Lower lobe of right lung (tissue), 2 donors: Measurements from ENCODE around the gene YPEL5. TPM values are rescaled to one million over a fixed set of nuclear protein-coding genes. Genes with fewer than 3 reads are reported as not detected.

Experiments
- ATAC-seq, 2 donors: fragments of 200-7000 bp; cut with Tn5 transposase; one replicate each; pipeline ENCODE4 v1.9.1; 2020 to 2022; ENCODE audit warnings: mild to moderate bottlenecking in 2 of 2, moderate library complexity in 2 of 2
- DNase-seq: peaks from one replicate; pipeline ENCODE4 v3.0.0-alpha.2; 2020
- H3K27ac ChIP-seq: fragments of 200-600 bp; one replicate; pipeline ENCODE4 v1.8.0; 2022
- H3K27me3 ChIP-seq: fragments of 200-600 bp; one replicate; pipeline ENCODE4 v1.8.0; 2022; ENCODE audit warnings: low read depth
- H3K36me3 ChIP-seq: fragments of 200-600 bp; one replicate; pipeline ENCODE4 v1.8.0; 2022; ENCODE audit warnings: mild to moderate bottlenecking
- H3K4me1 ChIP-seq: fragments of 200-600 bp; one replicate; pipeline ENCODE4 v1.8.0; 2022
- H3K4me3 ChIP-seq: fragments of 200-600 bp; one replicate; pipeline ENCODE4 v1.8.0; 2022; ENCODE audit warnings: mild to moderate bottlenecking
- H3K9me3 ChIP-seq: fragments of 200-600 bp; one replicate; pipeline ENCODE4 v1.8.0; 2022
- intact Hi-C: fragments of 100-400 bp; cut with DNase I; formaldehyde crosslinking; loops from one replicate; pipeline ENCODE4 v1.11.0; 2022
- total RNA-seq: library from RNA; stranded (reverse); fragmentation: NEBNext Ultra II Directional; extraction: Animal tissue kit (Norgen Biotek cat#: 25700); gene quantifications from one replicate; pipeline ENCODE4 v1.2.1, GENCODE V29; 2021
- TF ChIP-seq, protein P1 (sequence below): fragments of 200-600 bp; IDR thresholded peaks from one replicate; pipeline ENCODE4 v1.8.0; 2022; ENCODE audit warnings: antibody characterized with exemption, mild to moderate bottlenecking
- donor health status: DM: no; HTN: yes; CAD: no; lungs with severe emphysema.

Gene YPEL5
- total RNA-seq, 1 donor from 2014 or later: 98.0 TPM

DNA sequence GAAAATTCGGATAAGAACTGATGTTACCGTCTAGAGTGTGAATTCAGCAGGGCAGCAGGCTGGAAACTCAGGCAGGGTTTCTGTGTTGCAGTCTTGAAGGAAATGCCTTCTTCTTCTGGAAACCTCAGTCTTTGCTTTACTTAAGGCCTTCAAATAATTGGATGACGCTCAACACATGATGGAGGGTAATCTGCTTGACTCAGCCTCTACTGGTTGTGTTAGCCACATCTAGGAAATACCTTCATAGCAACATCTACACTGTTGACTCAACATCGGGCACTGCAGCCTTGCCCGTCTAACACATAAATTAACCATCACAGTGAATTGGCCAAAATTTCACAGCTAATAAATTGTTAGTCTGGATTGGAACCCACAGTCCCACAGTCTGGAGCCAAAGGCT lies 37.2 kb downstream of the YPEL5 start:
- Histone ChIP-seq H3K9me3 (no peaks in the 10 kb centered on the region), H3K4me3 (no peak overlapping the region), H3K4me1 (peaks cover 3% of the 10 kb centered on the region), H3K27me3 (no peaks in the 10 kb centered on the region), H3K36me3 (no peaks in the 10 kb centered on the region), H3K27ac (no peak overlapping the region)
- intact Hi-C loops: no loop called here
- ATAC-seq: no peak
- DNase-seq: no peak
- TF ChIP-seq, protein P1, sequence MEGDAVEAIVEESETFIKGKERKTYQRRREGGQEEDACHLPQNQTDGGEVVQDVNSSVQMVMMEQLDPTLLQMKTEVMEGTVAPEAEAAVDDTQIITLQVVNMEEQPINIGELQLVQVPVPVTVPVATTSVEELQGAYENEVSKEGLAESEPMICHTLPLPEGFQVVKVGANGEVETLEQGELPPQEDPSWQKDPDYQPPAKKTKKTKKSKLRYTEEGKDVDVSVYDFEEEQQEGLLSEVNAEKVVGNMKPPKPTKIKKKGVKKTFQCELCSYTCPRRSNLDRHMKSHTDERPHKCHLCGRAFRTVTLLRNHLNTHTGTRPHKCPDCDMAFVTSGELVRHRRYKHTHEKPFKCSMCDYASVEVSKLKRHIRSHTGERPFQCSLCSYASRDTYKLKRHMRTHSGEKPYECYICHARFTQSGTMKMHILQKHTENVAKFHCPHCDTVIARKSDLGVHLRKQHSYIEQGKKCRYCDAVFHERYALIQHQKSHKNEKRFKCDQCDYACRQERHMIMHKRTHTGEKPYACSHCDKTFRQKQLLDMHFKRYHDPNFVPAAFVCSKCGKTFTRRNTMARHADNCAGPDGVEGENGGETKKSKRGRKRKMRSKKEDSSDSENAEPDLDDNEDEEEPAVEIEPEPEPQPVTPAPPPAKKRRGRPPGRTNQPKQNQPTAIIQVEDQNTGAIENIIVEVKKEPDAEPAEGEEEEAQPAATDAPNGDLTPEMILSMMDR: no peak

DNA sequence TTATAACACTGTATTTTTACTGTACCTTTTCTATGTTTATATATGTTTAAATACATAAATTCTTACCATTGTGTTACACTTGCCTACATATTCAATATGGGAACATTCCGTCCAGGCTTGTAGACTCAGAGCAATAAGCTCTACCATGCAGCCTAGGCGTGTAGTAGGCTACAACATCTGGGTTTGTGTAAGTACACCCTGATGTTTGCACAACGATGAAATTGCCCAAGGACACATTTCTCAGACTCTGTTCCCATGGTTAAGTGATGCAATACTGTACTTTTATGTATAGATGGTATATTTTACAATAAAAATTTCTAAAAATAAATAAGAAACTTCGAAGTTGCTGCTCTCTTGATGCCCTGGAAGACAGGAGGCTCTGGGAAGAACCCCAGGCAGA lies 38.4 kb downstream of the YPEL5 start:
- Histone ChIP-seq H3K27ac (no peak overlapping the region), H3K4me1 (no peaks in the 10 kb centered on the region), H3K27me3 (no peaks in the 10 kb centered on the region), H3K9me3 (no peaks in the 10 kb centered on the region), H3K4me3 (no peak overlapping the region), H3K36me3 (no peaks in the 10 kb centered on the region)
- intact Hi-C loops: no loop called here
- DNase-seq (no peak), ATAC-seq (peak in 1 of 2 donors; percentile 42)
- TF ChIP-seq, protein P1: no peak

DNA sequence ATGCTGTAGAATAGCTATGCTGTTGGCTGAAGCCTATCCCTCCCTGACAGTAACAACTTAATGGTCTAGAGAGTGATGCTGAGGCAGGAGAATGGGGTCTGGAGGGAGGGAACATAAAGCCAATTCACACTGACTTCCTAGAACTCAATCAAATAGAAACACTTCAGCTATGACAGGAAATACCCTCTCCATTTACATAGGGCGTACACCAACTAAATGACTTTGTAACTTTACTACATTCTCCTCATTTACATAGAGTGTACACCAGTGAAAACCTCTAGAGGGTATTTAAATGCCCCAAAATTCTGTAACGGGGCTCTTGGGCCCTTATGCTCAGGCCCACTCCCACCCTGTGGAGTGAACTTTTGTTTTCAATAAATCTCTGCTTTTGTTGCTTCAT lies 41.5 kb downstream of the YPEL5 start:
- no peaks in the 10 kb centered on the region for H3K4me1 ChIP-seq
- intact Hi-C loops: no loop called here

DNA sequence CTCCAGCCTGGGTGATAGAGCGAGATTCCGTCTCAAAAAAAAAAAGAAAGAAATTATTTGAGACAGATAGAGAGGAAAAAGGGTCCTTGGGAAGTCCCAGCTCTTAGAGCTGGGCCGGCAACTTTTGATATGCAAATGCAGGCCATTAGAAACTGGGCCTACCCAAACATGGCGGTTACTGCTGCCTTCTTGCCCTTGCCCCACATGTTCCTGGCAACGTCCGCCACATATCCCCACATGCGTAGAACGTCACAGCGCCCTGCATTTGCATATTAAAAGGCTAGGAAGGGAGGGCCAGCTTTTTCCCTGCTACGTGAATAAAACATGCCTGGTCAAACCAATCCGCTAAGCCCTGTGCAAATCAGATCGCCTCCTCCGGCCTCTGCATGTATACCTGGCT lies 43.8 kb downstream of the YPEL5 start:
- no peaks in the 10 kb centered on the region for H3K9me3 ChIP-seq
- no peaks in the 10 kb centered on the region for H3K27me3 ChIP-seq
- ATAC-seq (no peak), DNase-seq (no peak)
- no peaks in the 10 kb centered on the region for H3K4me1 ChIP-seq
- no peaks in the 10 kb centered on the region for H3K36me3 ChIP-seq
- no peak overlapping the region for H3K4me3 ChIP-seq
- intact Hi-C loops: no loop called here
- TF ChIP-seq, protein P1: no peak
- no peak overlapping the region for H3K27ac ChIP-seq

More for the DNA sequence above, 41.5 kb downstream of the YPEL5 start:
- DNase-seq (no peak), ATAC-seq (no peak)
- H3K27ac ChIP-seq: no peak overlapping the region
- no peaks in the 10 kb centered on the region for H3K36me3 ChIP-seq
- no peak overlapping the region for H3K4me3 ChIP-seq
- TF ChIP-seq, protein P1: no peak
- no peaks in the 10 kb centered on the region for H3K27me3 ChIP-seq
- H3K9me3 ChIP-seq: no peaks in the 10 kb centered on the region

DNA sequence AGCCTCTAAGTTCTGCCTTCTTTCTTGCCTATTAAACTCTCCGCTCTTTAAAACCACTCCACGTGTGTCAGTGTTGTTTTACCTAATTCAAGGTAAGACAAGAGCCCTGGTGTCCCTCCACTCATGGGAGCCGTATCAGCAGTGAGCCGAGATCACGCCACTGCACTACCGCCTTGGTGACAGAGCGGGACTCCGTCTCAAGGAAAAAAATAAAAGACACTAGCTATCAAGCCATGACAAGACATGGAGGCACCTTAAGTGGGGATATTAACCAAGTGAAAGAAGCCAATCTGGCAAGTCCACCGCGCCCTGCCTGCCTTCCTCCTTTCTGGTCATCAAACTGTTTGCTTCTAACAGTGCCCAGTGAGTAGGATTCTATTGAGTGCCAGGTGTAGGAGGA lies 44.3 kb downstream of the YPEL5 start:
- DNase-seq: no peak
- H3K36me3 ChIP-seq: no peaks in the 10 kb centered on the region
- H3K9me3 ChIP-seq: no peaks in the 10 kb centered on the region
- ATAC-seq: no peak
- no peaks in the 10 kb centered on the region for H3K4me1 ChIP-seq
- intact Hi-C loops: no loop called here
- no peak overlapping the region for H3K4me3 ChIP-seq
- TF ChIP-seq, protein P1: no peak
- no peak overlapping the region for H3K27ac ChIP-seq
- no peaks in the 10 kb centered on the region for H3K27me3 ChIP-seq

DNA sequence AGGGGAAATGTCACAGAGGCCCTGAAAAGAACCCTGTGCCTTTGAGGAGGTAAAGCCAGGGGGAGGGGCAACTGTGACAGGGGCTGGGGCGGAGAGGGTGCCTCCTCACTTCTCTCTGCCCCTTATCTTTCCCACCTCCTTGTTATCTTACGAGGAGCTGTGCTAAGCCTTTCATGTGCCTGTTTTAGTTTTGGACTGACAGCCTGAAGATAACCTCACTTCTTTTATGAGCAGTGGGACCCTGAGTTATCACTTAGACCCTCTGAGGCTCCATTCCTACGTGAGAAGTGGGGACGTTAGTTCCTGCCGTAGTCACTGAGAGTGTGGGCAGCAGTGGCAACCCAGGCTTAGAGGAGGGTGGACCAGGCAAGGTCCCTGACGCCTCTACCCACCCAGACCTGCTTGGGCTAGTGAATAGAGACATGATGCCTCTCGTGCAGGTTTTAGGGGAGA lies 45.0 kb downstream of the YPEL5 start:
- ATAC-seq (no peak), DNase-seq (no peak)
- intact Hi-C loops: no loop called here
- H3K27me3 ChIP-seq: no peaks in the 10 kb centered on the region
- H3K4me3 ChIP-seq: no peak overlapping the region
- TF ChIP-seq, protein P1: no peak
- H3K4me1 ChIP-seq: no peaks in the 10 kb centered on the region
- no peaks in the 10 kb centered on the region for H3K9me3 ChIP-seq
- no peak overlapping the region for H3K27ac ChIP-seq
- H3K36me3 ChIP-seq: no peaks in the 10 kb centered on the region
